ENCODE measurements around the gene RTKN2.
"Not testable (repeated sequence)": the region's sequence is repeated elsewhere in the genome, so short reads cannot be mapped to it uniquely, and the experiment has no call there.

The RTKN2 gene

GRCh38 chr10:62259456-62259855, 9.2 kb downstream of the RTKN2 start:
- DNase-seq (ENCODE audit: low read depth in 2 of 2), result no peak

- no peak for DNase-seq (ENCODE audit: low read depth in 2 of 2)
These were observed 9.7 kb downstream of the RTKN2 start for GRCh38 chr10:62258926-62259325.

- no peak for DNase-seq (ENCODE audit: low read depth in 2 of 2)
These were observed 14.9 kb downstream of the RTKN2 start for GRCh38 chr10:62253704-62254103.

GRCh38 chr10:62252051-62252450, 16.6 kb downstream of the RTKN2 start:
- no peak for DNase-seq (ENCODE audit: low read depth in 2 of 2)

- no peak for DNase-seq (ENCODE audit: low read depth in 2 of 2)
These were observed 17.9 kb downstream of the RTKN2 start for GRCh38 chr10:62250594-62251198.

- no peak for DNase-seq (ENCODE audit: low read depth in 2 of 2)
These were observed 18.7 kb downstream of the RTKN2 start for GRCh38 chr10:62249957-62250356.

- DNase-seq (ENCODE audit: low read depth in 2 of 2), result no peak
These were observed 20.2 kb downstream of the RTKN2 start for GRCh38 chr10:62248465-62248864.

GRCh38 chr10:62244785-62245467, 23.7 kb downstream of the RTKN2 start:
- no peak for DNase-seq (ENCODE audit: low read depth in 2 of 2)

- DNase-seq (ENCODE audit: low read depth in 2 of 2), result no peak
These were observed 24.6 kb downstream of the RTKN2 start for GRCh38 chr10:62244088-62244487.

- no peak for DNase-seq (ENCODE audit: low read depth in 2 of 2)
These were observed 25.0 kb downstream of the RTKN2 start for GRCh38 chr10:62243647-62243997.

GRCh38 chr10:62242965-62243646, 25.5 kb downstream of the RTKN2 start:
- DNase-seq (ENCODE audit: low read depth in 2 of 2), result not testable (repeated sequence)

- DNase-seq (ENCODE audit: low read depth in 2 of 2), result not testable (repeated sequence)
These were observed 27.1 kb downstream of the RTKN2 start for GRCh38 chr10:62241521-62241920.

GRCh38 chr10:62239994-62240393, 28.6 kb downstream of the RTKN2 start:
- no peak for DNase-seq (ENCODE audit: low read depth in 2 of 2)

- DNase-seq (ENCODE audit: low read depth in 2 of 2), result no peak
These were observed 29.8 kb downstream of the RTKN2 start for GRCh38 chr10:62238880-62239279.

- DNase-seq (ENCODE audit: low read depth in 2 of 2), result no peak
These were observed 30.7 kb downstream of the RTKN2 start for GRCh38 chr10:62237966-62238365.

GRCh38 chr10:62237506-62237905, 31.1 kb downstream of the RTKN2 start:
- no peak for DNase-seq (ENCODE audit: low read depth in 2 of 2)

GRCh38 chr10:62234077-62234605, 34.5 kb downstream of the RTKN2 start:
- no peak for DNase-seq (ENCODE audit: low read depth in 2 of 2)

- DNase-seq (ENCODE audit: low read depth in 2 of 2), result no peak
These were observed 35.1 kb downstream of the RTKN2 start for GRCh38 chr10:62233356-62234076.

- no peak for DNase-seq (ENCODE audit: low read depth in 2 of 2)
These were observed 36.8 kb downstream of the RTKN2 start for GRCh38 chr10:62231805-62232204.

GRCh38 chr10:62231371-62231770, 37.3 kb downstream of the RTKN2 start:
- DNase-seq (ENCODE audit: low read depth in 2 of 2), result no peak

- no peak for DNase-seq (ENCODE audit: low read depth in 2 of 2)
These were observed 38.1 kb downstream of the RTKN2 start for GRCh38 chr10:62230344-62231121.

Data from stimulated activated CD8-positive, alpha-beta memory T cell treated with anti-CD3 and anti-CD28 coated beads, Interleukin-15, amount 100 ng/mL, for 48 hours (primary cell).